ENCODE results near the gene FCSK.
A peak's percentile ranks its signal among the peaks of the same experiment; 100 is the strongest.
"Not testable (repeated sequence)": the region's sequence is repeated elsewhere in the genome, so short reads cannot be mapped to it uniquely, and the experiment has no call there.

Gene FCSK

GRCh38 chr16:70432723-70433457 lies 21.5 kb upstream of the FCSK start:
- DNase-seq = no peak

GRCh38 chr16:70433458-70434103 lies 20.8 kb upstream of the FCSK start:
- DNase-seq = no peak

- DNase-seq = no peak
Observed at GRCh38 chr16:70434484-70435260, 19.7 kb upstream of the FCSK start.

GRCh38 chr16:70437017-70437581 lies 17.3 kb upstream of the FCSK start:
- DNase-seq = no peak

GRCh38 chr16:70437582-70438557 lies 16.5 kb upstream of the FCSK start:
- DNase-seq = no peak

- DNase-seq = no peak
Observed at GRCh38 chr16:70438585-70438968, 15.8 kb upstream of the FCSK start.

GRCh38 chr16:70438969-70439862 lies 15.2 kb upstream of the FCSK start, which contains the start of gene ST3GAL2:
Gene ST3GAL2 (minus strand): TSS chr16:70439100. CDS start chr16:70398530, 40,570 bp downstream.
- DNase-seq = peak; percentile 91

GRCh38 chr16:70440009-70440692 lies 14.2 kb upstream of the FCSK start:
- no peak for DNase-seq

GRCh38 chr16:70441406-70441990 lies 12.9 kb upstream of the FCSK start:
- no peak for DNase-seq

GRCh38 chr16:70442344-70442743 lies 12.1 kb upstream of the FCSK start:
- no peak for DNase-seq

GRCh38 chr16:70444249-70445063 lies 9.9 kb upstream of the FCSK start:
- no peak for DNase-seq

- DNase-seq = no peak
Observed at GRCh38 chr16:70448075-70448474, 6.3 kb upstream of the FCSK start.

- not testable (repeated sequence) for DNase-seq
Observed at GRCh38 chr16:70450142-70451003, 4.0 kb upstream of the FCSK start.

GRCh38 chr16:70451004-70451340 lies 3.4 kb upstream of the FCSK start:
- not testable (repeated sequence) for DNase-seq

- no peak for DNase-seq
Observed at GRCh38 chr16:70453117-70453891, 1.1 kb upstream of the FCSK start.

GRCh38 chr16:70453892-70454221 lies 538 bp upstream of the FCSK start:
- DNase-seq = no peak

GRCh38 chr16:70455910-70456309 lies 1.5 kb downstream of the FCSK start:
- no peak for DNase-seq
